Retinal pigment epithelial cell (primary cell): ENCODE measurements around the gene NRP1.
A peak's percentile ranks its signal among the peaks of the same experiment; 100 is the strongest.

Experiments
- DNase-seq: peaks from one replicate; pipeline ENCODE4 v3.0.0-alpha.2; 2010; ENCODE audit warnings: low read depth
- H3K4me3 ChIP-seq: 2 replicates; pipeline ENCODE4 v1.5.1; 2011; ENCODE audit warnings: mild to moderate bottlenecking, low read length, control low read depth, moderate library complexity
- TF ChIP-seq, protein P1 (sequence below): conservative IDR thresholded peaks from 2 replicates; pipeline ENCODE4 v1.5.1; 2011; ENCODE audit warnings: low read depth, low read length, control low read depth, inconsistent platforms

Gene NRP1

DNA sequence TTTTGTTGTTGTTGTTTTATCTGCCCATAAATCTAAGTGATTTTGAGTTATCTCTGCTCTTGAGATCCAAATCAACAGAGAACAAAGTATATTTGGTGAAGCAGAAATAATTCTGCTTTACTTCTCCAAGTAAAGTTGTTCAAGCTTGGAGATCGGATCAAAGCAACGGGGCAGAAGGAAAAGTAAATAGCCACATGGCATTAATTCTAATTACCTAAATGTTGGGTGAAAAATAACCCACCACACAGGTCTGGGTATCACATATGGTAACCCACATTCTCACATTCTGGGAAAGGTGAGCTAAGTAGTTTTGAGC, 3.1 kb downstream of the NRP1 start:
- DNase-seq: no peak
- H3K4me3 ChIP-seq: no peak overlapping the region

DNA sequence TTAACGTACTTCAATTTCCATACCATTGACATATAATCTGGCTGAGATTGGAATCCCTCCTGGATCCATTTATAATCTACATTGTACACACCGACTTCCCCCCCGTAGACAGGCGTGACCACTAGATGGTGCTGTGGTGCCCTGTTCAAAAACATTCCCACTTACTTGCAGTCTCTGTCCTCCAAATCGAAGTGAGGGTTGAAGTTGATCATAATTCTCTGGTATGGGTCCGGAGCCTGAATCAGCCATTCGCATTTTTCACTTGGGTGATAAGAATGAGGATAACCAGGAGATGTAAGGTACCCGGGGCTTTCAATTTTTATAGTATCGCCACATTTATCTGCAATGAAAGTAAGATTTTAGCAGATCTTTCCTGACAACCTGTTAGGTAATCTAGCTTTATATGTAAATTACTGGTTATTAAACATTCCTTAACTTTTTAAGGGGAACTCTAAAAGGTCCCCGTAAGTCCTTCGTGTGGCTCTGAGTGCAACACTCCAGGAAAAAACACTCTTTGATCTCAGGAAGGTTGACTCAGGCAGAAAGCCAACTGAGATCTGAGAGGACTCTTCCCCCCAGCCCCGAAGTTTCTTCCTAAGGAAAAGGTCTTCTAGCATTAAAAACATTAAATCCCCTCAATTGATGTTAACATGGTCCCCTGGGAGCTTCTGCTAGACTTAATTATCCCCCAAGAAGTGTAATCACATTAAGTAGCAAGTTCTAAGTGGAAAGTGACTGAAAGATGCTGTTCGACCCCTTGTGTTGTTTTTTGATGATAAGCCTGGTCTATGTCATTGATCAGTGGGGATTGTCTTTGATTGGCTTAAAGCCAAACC, 3.7 kb downstream of the NRP1 start:
- DNase-seq: no peak
- no peak overlapping the region for H3K4me3 ChIP-seq
- TF ChIP-seq, protein P1, sequence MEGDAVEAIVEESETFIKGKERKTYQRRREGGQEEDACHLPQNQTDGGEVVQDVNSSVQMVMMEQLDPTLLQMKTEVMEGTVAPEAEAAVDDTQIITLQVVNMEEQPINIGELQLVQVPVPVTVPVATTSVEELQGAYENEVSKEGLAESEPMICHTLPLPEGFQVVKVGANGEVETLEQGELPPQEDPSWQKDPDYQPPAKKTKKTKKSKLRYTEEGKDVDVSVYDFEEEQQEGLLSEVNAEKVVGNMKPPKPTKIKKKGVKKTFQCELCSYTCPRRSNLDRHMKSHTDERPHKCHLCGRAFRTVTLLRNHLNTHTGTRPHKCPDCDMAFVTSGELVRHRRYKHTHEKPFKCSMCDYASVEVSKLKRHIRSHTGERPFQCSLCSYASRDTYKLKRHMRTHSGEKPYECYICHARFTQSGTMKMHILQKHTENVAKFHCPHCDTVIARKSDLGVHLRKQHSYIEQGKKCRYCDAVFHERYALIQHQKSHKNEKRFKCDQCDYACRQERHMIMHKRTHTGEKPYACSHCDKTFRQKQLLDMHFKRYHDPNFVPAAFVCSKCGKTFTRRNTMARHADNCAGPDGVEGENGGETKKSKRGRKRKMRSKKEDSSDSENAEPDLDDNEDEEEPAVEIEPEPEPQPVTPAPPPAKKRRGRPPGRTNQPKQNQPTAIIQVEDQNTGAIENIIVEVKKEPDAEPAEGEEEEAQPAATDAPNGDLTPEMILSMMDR: peak; percentile 95

More for the DNA sequence above, 3.1 kb downstream of the NRP1 start:
- TF ChIP-seq, protein P1: no peak

DNA sequence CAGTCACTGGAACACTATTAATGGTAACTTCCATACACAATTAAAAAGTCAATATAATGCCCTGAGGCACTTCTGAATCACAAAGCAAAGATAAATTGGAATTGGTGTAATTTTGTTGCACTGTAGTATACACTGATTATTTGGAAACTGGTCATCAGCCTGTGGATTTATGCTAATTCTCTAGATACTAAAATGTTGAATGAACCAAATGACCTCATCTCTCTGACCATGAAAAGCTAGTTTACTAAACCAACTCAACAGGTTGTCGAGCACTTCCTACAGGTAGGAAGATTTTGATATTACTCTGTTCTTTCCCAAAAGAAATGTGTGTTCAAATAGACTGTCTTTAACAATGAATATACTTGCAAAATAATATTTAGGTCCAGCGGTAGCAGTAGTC, 5.3 kb downstream of the NRP1 start:
- no peak for DNase-seq
- H3K4me3 ChIP-seq: no peak overlapping the region
- TF ChIP-seq, protein P1: no peak

DNA sequence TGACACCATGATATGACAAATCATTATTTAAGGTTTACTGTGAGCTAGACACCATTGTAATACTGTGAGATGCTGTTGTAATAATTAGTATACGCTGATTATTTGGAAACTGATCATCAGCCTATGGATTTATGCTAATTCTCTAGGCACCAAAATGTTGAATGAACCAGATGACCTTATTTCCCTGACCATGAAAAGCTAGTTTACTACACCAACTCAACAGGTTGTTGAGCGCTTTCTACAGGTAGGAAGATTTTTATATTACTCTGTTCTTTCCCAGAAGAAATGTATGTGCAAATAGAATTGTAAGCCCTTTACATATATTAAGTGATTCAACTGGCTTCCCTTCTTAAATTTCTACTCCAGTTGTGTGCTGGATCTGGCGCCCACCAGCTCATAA, 6.2 kb downstream of the NRP1 start:
- TF ChIP-seq, protein P1: no peak
- no peak overlapping the region for H3K4me3 ChIP-seq
- no peak for DNase-seq

DNA sequence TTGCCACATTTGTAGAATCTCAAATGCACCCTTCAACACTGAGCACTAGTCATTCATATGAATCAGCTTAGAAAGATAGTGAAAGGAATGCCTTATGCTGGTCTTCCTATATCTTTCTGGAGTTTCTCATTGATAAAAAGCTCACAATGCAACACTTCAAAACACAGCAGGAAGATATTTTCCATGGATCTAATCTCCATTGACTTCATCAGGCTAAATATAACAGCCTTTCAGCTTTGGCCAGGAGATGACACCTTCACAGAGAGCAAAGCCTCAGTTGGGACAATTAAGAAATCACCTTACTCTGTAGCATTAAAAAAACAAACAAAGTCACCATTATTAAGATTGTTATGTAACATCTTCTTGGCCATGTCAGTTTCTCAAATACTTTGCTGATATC, 6.7 kb downstream of the NRP1 start:
- no peak for DNase-seq
- TF ChIP-seq, protein P1: peak; percentile 48
- H3K4me3 ChIP-seq: no peak overlapping the region

DNA sequence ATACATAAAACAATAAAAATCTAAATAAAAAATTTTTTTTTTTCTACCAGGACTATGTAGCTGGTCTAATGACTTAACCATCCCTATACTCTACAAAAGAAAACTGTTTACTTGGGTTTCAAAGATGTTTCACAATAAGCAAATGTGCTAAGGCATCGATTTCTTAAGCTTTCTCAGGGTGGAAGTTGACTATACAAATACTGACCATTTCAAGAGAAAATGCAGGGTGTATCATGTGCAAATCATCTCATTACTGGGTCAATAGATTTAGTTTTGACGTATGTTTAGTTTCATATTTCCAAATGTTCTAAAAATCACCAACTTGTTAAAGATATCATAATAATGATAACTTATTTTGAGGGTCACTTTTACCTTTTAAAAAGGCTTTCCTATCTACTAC, 7.5 kb downstream of the NRP1 start:
- TF ChIP-seq, protein P1: no peak
- no peak for DNase-seq

DNA sequence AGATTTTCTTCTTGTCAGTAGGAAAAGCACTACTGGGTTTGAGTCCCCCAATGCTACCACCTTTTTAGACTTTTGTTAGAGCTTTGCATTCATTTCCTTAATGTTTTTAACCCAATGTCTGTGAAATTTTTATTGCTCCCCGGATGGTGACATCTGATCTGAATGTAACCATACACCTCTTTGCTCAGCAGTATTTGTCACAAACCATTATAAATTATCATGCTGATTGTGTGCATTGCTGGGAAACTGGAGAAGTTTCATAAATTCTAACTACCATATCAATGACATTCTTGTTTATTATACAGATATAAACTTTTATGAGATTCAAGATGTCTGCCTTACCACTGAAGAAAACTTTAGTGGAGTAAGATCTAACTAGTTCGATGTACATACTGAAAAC, 8.5 kb downstream of the NRP1 start:
- DNase-seq: no peak
- no peak overlapping the region for H3K4me3 ChIP-seq
- TF ChIP-seq, protein P1: no peak

More for the DNA sequence above, 7.5 kb downstream of the NRP1 start:
- no peak overlapping the region for H3K4me3 ChIP-seq
